Gastroesophageal sphincter (tissue), 3 donors: ENCODE results near the gene COX11.

Source experiments
- EP300 ChIP-seq: sonication (generic); formaldehyde crosslinking; IDR thresholded peaks from one replicate; pipeline ENCODE4 v1.6.1; 2017; ENCODE audit warnings: antibody characterized with exemption, mild to moderate bottlenecking
- POLR2A ChIP-seq, 2 donors: fragments of 450-650 bp; IDR thresholded peaks; one replicate each; pipeline ENCODE4 v1.6.1; 2017; ENCODE audit warnings: antibody characterized with exemption in 2 of 2, mild to moderate bottlenecking in 2 of 2, moderate library complexity in 1 of 2
- POLR2AphosphoS5 ChIP-seq: sonication (generic); formaldehyde crosslinking; IDR thresholded peaks from one replicate; pipeline ENCODE4 v1.6.1; 2017; ENCODE audit warnings: antibody characterized with exemption
- TF ChIP-seq, protein P1 (sequence below), 4 experiments: fragments of 200-600 bp in 2 of 4; fragments of 450-650 bp in 2 of 4; sonication (generic) in 1 of 4; IDR thresholded peaks; one replicate each; pipeline ENCODE4 v1.5.1; 2017 to 2019; ENCODE audit warnings: antibody characterized with exemption in 4 of 4, mild to moderate bottlenecking in 2 of 4, moderate library complexity in 2 of 4

- no peak for TF ChIP-seq POLR2AphosphoS5
- TF ChIP-seq, protein P1, sequence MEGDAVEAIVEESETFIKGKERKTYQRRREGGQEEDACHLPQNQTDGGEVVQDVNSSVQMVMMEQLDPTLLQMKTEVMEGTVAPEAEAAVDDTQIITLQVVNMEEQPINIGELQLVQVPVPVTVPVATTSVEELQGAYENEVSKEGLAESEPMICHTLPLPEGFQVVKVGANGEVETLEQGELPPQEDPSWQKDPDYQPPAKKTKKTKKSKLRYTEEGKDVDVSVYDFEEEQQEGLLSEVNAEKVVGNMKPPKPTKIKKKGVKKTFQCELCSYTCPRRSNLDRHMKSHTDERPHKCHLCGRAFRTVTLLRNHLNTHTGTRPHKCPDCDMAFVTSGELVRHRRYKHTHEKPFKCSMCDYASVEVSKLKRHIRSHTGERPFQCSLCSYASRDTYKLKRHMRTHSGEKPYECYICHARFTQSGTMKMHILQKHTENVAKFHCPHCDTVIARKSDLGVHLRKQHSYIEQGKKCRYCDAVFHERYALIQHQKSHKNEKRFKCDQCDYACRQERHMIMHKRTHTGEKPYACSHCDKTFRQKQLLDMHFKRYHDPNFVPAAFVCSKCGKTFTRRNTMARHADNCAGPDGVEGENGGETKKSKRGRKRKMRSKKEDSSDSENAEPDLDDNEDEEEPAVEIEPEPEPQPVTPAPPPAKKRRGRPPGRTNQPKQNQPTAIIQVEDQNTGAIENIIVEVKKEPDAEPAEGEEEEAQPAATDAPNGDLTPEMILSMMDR (IDR thresholded peaks at IDR 0.05): no peak
- TF ChIP-seq POLR2A (IDR thresholded peaks at IDR 0.05): no peak
- no peak for TF ChIP-seq EP300
These were observed 6.3 kb upstream of the COX11 start for GRCh38 chr17:54974759-54975158.
